ENCODE measurements around the gene PRAMEF20. TPM values are rescaled to one million over a fixed set of nuclear protein-coding genes. Genes with fewer than 3 reads are reported as not detected.

Gene PRAMEF20
- total RNA-seq, 1 experiment from 2014 or later, result not detected

GRCh38 chr1:13451399-13451965 lies 41.2 kb downstream of the PRAMEF20 start:
- in situ Hi-C loops (cut with HindIII; ENCODE audit: low sequenced_read_pairs), result no loop called here
- no peak for DNase-seq (ENCODE audit: low spot score)

GRCh38 chr1:13456904-13457532 lies 46.8 kb downstream of the PRAMEF20 start:
- DNase-seq (ENCODE audit: low spot score), result no peak
- in situ Hi-C loops (cut with HindIII; ENCODE audit: low sequenced_read_pairs), result no loop called here

DNA sequence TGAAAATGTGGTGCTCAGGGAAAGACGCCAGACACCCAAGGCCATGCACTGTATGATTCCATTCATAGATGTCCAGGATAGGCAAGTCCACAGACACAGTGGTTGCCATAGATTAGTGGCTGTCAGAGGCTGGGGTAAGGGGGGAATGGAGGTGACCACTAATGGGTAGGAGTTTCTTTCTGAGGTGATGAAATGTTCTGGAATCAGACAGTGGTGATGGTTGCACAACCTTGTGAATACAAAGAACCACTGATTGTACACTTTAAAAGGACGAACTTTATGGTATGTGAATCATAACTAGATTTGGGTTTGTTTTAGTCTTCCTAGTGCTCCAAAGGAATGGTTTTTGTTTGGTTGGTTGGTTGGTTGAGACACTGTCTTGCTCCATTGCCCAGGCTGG lies 51.7 kb downstream of the PRAMEF20 start:
- no peak for DNase-seq (ENCODE audit: low spot score)
- in situ Hi-C loops (cut with HindIII; ENCODE audit: low sequenced_read_pairs), result no loop called here

DNA sequence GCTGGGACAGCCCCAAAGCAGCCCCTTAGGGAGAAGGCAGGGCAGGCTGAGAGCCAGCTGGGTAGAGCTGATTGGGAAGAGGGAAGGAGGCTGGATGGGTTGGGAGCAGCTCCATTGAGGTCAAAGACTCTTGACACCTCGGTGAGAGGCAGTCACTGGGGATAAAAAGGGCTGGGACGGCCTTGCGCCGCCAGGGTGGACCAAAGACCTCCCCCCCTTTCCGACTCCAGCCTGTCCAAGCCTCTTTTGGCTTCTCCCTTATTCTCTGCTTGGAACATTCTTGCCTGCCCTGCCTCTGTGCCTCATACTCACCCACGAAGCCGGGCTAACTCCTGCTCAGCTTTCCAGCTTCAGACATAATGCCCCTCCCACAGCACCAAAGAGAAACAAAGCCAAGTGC lies 52.4 kb downstream of the PRAMEF20 start:
- no peak for DNase-seq (ENCODE audit: low spot score)
- in situ Hi-C loops (cut with HindIII; ENCODE audit: low sequenced_read_pairs), result no loop called here

DNA sequence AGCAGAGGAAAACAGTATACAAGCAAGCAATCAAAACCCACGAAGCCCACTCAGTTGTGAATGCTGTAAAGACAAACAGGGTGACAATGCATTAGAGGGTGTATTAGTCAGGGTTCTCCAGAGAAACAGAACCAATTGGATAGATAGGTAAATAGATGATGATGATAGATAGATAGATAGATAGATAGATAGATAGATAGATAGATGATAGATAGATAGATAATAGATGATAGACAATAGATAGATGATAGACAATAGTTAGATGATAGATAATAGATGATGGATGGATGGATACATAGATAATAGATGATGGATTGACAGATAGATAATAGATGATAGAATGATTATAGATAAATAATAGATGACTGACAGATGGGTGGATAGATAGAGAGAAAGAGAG lies 55.3 kb downstream of the PRAMEF20 start:
- no peak for DNase-seq (ENCODE audit: low spot score)
- in situ Hi-C loops (cut with HindIII; ENCODE audit: low sequenced_read_pairs), result no loop called here

- in situ Hi-C loops (cut with HindIII; ENCODE audit: low sequenced_read_pairs), result no loop called here
- peak; percentile 8 for DNase-seq (ENCODE audit: low spot score)
These were observed 59.1 kb downstream of the PRAMEF20 start for GRCh38 chr1:13469343-13469742.

Other genes starting within 250 kb of the PRAMEF20 start
- gene HNRNPCL4, start 244.8 kb upstream of the PRAMEF20 start, total RNA-seq (2014; rRNA removed; shearing (Covaris generic)), result not detected in 2 replicates
- not detected in 2 replicates for gene PRAMEF9, start 238.6 kb upstream of the PRAMEF20 start, total RNA-seq (2014; rRNA removed; shearing (Covaris generic))
- 0.64 TPM in 1 of 2 replicates, not detected in the other for gene PRAMEF13, start 209.0 kb upstream of the PRAMEF20 start, total RNA-seq (2014; rRNA removed; shearing (Covaris generic))
- not detected in 2 replicates for gene PRAMEF18, start 184.3 kb upstream of the PRAMEF20 start, total RNA-seq (2014; rRNA removed; shearing (Covaris generic))
- 0.17 TPM in 1 of 2 replicates, not detected in the other for gene PRAMEF5, start 156.3 kb upstream of the PRAMEF20 start, total RNA-seq (2014; rRNA removed; shearing (Covaris generic))
- 0.43 and 3.0 TPM in 2 replicates for gene PRAMEF8, start 125.3 kb upstream of the PRAMEF20 start, total RNA-seq (2014; rRNA removed; shearing (Covaris generic))
- gene PRAMEF33, start 106.9 kb upstream of the PRAMEF20 start, total RNA-seq (2014; rRNA removed; shearing (Covaris generic)), result not detected in 2 replicates
- gene PRAMEF15, start 94.9 kb upstream of the PRAMEF20 start, total RNA-seq (2014; rRNA removed; shearing (Covaris generic)), result 0.12 and 0.24 TPM in 2 replicates
- gene PRAMEF14, start 63.3 kb upstream of the PRAMEF20 start, total RNA-seq (2014; rRNA removed; shearing (Covaris generic)), result 1.5 TPM in 1 of 2 replicates, not detected in the other
- not detected in 2 replicates for gene PRAMEF19, start 38.5 kb upstream of the PRAMEF20 start, total RNA-seq (2014; rRNA removed; shearing (Covaris generic))
- not detected in 2 replicates for gene PRAMEF17, start 20.8 kb upstream of the PRAMEF20 start, total RNA-seq (2014; rRNA removed; shearing (Covaris generic))
- not detected in 2 replicates for gene LRRC38, start 103.6 kb downstream of the PRAMEF20 start, total RNA-seq (2014; rRNA removed; shearing (Covaris generic))
- gene PDPN, start 173.4 kb downstream of the PRAMEF20 start, total RNA-seq (2014; rRNA removed; shearing (Covaris generic)), result not detected in 2 replicates